ENCODE data around the gene ALKBH6.

GRCh38 chr19:36031308-36031707 is 17.3 kb upstream of the ALKBH6 start:
- TF ChIP-seq CTCF (IDR thresholded peaks at IDR 0.05), result no peak
- no peak for TF ChIP-seq POLR2A (IDR thresholded peaks at IDR 0.05)
- no peak for TF ChIP-seq POLR2AphosphoS5 (IDR thresholded peaks at IDR 0.05)
- no peak for TF ChIP-seq EP300 (IDR thresholded peaks at IDR 0.05)
